Caco-2 (cell line): Measurements from ENCODE around the gene ZKSCAN3. TPM values are rescaled to one million over a fixed set of nuclear protein-coding genes. Genes with fewer than 3 reads are reported as not detected.
A peak's percentile ranks its signal among the peaks of the same experiment; 100 is the strongest.

Experiments
- BruUV-seq: library from RNA; stranded (reverse); fragments of 400-500 nt; replicated peaks from 2 replicates; lab custom pipeline; 2021; lab: Mats Ljungman, UMichigan
- CTCF ChIA-PET: fragments of 300-600 bp; sonication (Branson Sonifier 250); formaldehyde crosslinking; loops from one replicate; lab custom pipeline; 2022; ENCODE audit warnings: antibody characterized with exemption; lab: Charles Lee
- POLR2A ChIA-PET: fragments of 300-600 bp; sonication (Branson Sonifier 250); formaldehyde crosslinking; loops from one replicate; lab custom pipeline; 2022; ENCODE audit warnings: antibody characterized with exemption; lab: Charles Lee
- DNase-seq, 2 experiments: peaks; one replicate each; pipeline versions ENCODE4 v3.0.0 to v3.0.0-alpha.2; 2020 to 2022
- H3K27me3 ChIP-seq: replicated peaks from 2 replicates; pipeline ENCODE4 v1.6.0; 2011; ENCODE audit warnings: low read length; ENCODE audit not compliant: control insufficient read depth, insufficient read depth
- H3K36me3 ChIP-seq: 2 replicates; pipeline ENCODE4 v1.5.1; 2011; ENCODE audit warnings: low read length; ENCODE audit not compliant: control insufficient read depth, insufficient read depth
- H3K4me1 ChIP-seq: fragments of 250-450 bp; sonication (Bioruptor Pico); 2 replicates; pipeline ENCODE4 v1.5.1; 2020; ENCODE audit warnings: mild to moderate bottlenecking
- H3K4me3 ChIP-seq: 2 replicates; pipeline ENCODE4 v1.5.1; 2011; ENCODE audit warnings: low read depth, mild to moderate bottlenecking, control low read depth, low read length
- H3K9me3 ChIP-seq: fragments of 250-450 bp; sonication (Bioruptor Pico); 2 replicates; pipeline ENCODE4 v1.5.1; 2020; ENCODE audit warnings: mild to moderate bottlenecking, moderate library complexity
- H3K27ac Mint-ChIP-seq: one replicate; pipeline ENCODE4 v1.8.0; 2022; ENCODE audit warnings: mixed read lengths; ENCODE audit not compliant: unreplicated experiment
- H3K27me3 Mint-ChIP-seq: one replicate; pipeline ENCODE4 v1.8.0; 2022; ENCODE audit warnings: mixed read lengths; ENCODE audit not compliant: insufficient read depth, unreplicated experiment
- H3K36me3 Mint-ChIP-seq: one replicate; pipeline ENCODE4 v1.8.0; 2022; ENCODE audit warnings: mild to moderate bottlenecking, mixed read lengths; ENCODE audit not compliant: insufficient read depth, unreplicated experiment
- H3K4me1 Mint-ChIP-seq: one replicate; pipeline ENCODE4 v1.8.0; 2022; ENCODE audit warnings: low read depth, mixed read lengths; ENCODE audit not compliant: unreplicated experiment
- H3K4me3 Mint-ChIP-seq: one replicate; pipeline ENCODE4 v1.8.0; 2022; ENCODE audit warnings: mild to moderate bottlenecking, moderate library complexity, mixed read lengths; ENCODE audit not compliant: unreplicated experiment
- H3K9me3 Mint-ChIP-seq: one replicate; pipeline ENCODE4 v1.8.0; 2022; ENCODE audit warnings: mixed read lengths; ENCODE audit not compliant: unreplicated experiment
- intact Hi-C: fragments of 100-400 bp; cut with micrococcal nuclease; formaldehyde crosslinking; loops from one replicate; pipeline ENCODE4 v1.10.0; 2022; ENCODE audit not compliant: unreplicated experiment
- total RNA-seq: library from RNA; stranded (reverse); gene quantifications from 2 replicates; pipeline ENCODE4 v1.2.3, GENCODE V29; 2022
- TF ChIP-seq, protein P1 (sequence below), 2 experiments: fragments of 200-600 bp in 1 of 2; IDR thresholded peaks; 1 replicate in 1 of 2; 2 replicates in 1 of 2; pipeline versions ENCODE4 v1.5.1 to v1.8.0; 2011 to 2022; ENCODE audit warnings: antibody characterized with exemption in 1 of 2, control low read depth in 1 of 2, inconsistent platforms in 1 of 2, low read depth in 1 of 2, low read length in 1 of 2, mild to moderate bottlenecking in 1 of 2, moderate library complexity in 1 of 2; ENCODE audit not compliant: insufficient read depth in 1 of 2, severe bottlenecking in 1 of 2, unreplicated experiment in 1 of 2

ZKSCAN3 gene
- total RNA-seq, 1 experiment from 2014 or later, result 4.3 TPM

DNA sequence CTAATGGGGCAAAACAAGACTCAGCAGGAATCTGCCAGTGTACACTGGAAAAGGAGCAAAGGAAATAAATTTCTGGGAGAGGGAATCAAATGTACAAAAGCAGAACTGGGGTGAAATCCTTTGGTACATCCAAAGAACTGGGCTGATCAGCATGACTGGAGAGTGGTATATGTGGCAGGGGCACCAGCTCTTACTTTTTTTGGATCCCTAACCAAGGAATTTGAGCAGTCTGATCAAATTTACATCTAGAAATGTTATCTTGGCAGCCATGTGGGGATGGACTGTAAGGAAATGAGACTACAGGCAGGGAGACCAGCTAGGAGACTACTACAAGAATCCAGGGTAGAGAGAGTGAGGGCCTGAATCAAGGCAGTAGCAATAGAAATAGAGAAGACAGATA is 12.6 kb upstream of the ZKSCAN3 start:
- Histone ChIP-seq H3K4me1 (no peaks in the 10 kb centered on the region; the same call in 1 of the 2 replicates), H3K9me3 (no peaks in the 10 kb centered on the region), H3K27me3 (no peaks in the 10 kb centered on the region), H3K36me3 (no peaks in the 10 kb centered on the region), H3K4me3 (peak overlapping the region; percentile 54)
- ChIA-PET POLR2A (interaction anchor here (0.8 to 2.0 kb wide), 4 partner anchors 11 to 118 kb away, joined by 3 to 17 read pairs (median 6); no protein-coding TSS in a partner anchor), CTCF (interaction anchor here (2.5 kb wide), 1 partner anchor 19 kb away, joined by 16 read pairs; no protein-coding TSS in a partner anchor)
- no peaks in the 10 kb centered on the region for H3K36me3 Mint-ChIP-seq
- BruUV-seq, result no TSS peak
- no peak for DNase-seq
- peaks cover 16% of the 10 kb centered on the region for H3K4me1 Mint-ChIP-seq
- TF ChIP-seq, protein P1, sequence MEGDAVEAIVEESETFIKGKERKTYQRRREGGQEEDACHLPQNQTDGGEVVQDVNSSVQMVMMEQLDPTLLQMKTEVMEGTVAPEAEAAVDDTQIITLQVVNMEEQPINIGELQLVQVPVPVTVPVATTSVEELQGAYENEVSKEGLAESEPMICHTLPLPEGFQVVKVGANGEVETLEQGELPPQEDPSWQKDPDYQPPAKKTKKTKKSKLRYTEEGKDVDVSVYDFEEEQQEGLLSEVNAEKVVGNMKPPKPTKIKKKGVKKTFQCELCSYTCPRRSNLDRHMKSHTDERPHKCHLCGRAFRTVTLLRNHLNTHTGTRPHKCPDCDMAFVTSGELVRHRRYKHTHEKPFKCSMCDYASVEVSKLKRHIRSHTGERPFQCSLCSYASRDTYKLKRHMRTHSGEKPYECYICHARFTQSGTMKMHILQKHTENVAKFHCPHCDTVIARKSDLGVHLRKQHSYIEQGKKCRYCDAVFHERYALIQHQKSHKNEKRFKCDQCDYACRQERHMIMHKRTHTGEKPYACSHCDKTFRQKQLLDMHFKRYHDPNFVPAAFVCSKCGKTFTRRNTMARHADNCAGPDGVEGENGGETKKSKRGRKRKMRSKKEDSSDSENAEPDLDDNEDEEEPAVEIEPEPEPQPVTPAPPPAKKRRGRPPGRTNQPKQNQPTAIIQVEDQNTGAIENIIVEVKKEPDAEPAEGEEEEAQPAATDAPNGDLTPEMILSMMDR (IDR thresholded peaks at IDR 0.05; ENCODE audit: insufficient read depth in 1 of 2, low read depth in 1 of 2, low read length in 1 of 2, severe bottlenecking in 1 of 2, unreplicated experiment in 1 of 2), result no peak
- no peak overlapping the region for H3K4me3 Mint-ChIP-seq
- no peak overlapping the region for H3K27ac Mint-ChIP-seq
- H3K9me3 Mint-ChIP-seq, result peaks cover 9% of the 10 kb centered on the region
- intact Hi-C loops, result loop anchor here (5.0 kb wide), 2 partner anchors 55 to 445 kb away; partner anchors contain the start of gene PGBD1
- peaks cover 2% of the 10 kb centered on the region for H3K27me3 Mint-ChIP-seq

DNA sequence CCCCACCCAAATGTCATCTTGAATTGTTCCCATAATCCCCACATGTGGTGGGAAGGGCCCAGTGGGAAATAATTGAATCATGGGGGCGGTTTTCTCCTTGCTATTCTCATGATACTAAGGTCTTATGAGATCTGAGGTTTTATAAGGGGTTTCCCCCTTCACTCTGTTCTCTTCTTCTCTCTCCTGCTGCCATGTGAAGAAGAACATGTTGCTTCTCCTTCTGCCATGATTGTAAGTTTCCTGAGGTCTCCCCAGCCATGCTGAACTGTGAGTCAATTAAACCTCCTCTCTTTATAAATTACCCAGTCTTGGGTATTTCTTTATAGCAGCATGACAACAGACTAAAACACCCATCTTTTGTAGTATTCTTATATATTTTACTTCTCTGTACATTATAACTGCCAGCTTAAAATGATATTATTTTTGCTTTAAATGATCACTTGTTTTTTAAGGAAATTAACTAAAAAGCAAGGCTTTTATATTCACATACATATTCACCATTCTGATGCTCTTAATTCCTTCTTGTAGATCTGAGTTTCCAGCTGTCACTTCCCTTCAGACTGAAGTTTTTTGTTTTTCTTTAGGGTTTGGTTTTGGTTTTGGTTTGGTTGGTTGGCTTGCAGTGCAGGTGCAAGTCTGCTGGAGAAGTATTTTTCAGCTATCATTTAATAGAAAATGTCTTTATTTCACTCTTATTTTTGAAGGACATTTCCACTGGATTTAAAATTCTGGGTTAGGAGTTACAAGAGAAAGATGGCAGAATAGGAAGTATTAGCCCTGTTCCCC is 9.2 kb upstream of the ZKSCAN3 start:
- POLR2A ChIA-PET, result no interaction called here
- no peaks in the 10 kb centered on the region; the same call in 1 of the 2 replicates for H3K4me1 ChIP-seq
- H3K36me3 ChIP-seq, result no peaks in the 10 kb centered on the region
- Mint-ChIP-seq H3K27ac (no peak overlapping the region), H3K36me3 (no peaks in the 10 kb centered on the region), H3K9me3 (peaks cover 9% of the 10 kb centered on the region), H3K4me3 (no peak overlapping the region), H3K27me3 (peaks cover 2% of the 10 kb centered on the region), H3K4me1 (no peaks in the 10 kb centered on the region)
- CTCF ChIA-PET, result no interaction called here
- TF ChIP-seq, protein P1 (IDR thresholded peaks at IDR 0.05; ENCODE audit: insufficient read depth in 1 of 2, low read depth in 1 of 2, low read length in 1 of 2, severe bottlenecking in 1 of 2, unreplicated experiment in 1 of 2), result no peak
- no peaks in the 10 kb centered on the region for H3K27me3 ChIP-seq
- intact Hi-C loops, result no loop called here
- no peak for DNase-seq
- no peaks in the 10 kb centered on the region for H3K9me3 ChIP-seq
- no TSS peak for BruUV-seq
- H3K4me3 ChIP-seq, result no peak overlapping the region

DNA sequence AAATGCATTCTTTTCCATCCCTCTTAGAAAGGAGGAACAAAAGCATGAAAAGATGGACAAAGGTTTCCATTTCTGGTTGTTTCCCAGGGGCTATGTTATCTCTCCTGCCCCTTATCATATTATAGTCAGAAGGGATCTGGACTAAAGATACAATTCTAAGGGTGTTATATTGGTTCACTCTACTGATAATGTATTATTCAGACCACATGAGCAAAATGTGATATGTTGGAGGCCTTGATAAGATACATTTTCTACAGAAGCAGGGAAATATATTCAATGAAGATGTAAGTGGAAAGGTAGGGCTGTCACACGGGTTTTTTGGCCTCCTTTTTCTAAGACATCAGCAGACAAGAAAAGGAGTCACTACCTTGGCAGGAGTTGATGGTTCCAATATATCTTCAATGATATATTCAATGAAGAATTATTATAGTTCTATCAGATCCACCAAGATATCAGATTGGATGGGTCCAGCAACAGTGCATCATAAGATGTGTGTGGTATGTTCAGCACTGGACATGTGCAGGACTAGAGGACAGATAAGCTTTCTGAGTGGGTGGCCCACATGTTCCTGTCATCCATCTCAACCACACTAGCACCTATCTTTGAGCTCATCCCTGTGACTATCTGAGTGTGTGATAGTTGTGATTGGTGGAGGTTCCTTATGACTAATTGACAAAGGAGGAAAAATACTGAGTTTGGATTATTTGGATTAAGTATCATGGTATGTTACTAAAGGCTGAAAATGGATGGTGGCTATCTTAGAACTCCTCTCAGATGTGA is 5.7 kb upstream of the ZKSCAN3 start:
- no peaks in the 10 kb centered on the region for H3K27me3 ChIP-seq
- DNase-seq, result no peak
- no peaks in the 10 kb centered on the region for H3K9me3 ChIP-seq
- no peak overlapping the region for H3K27ac Mint-ChIP-seq
- peaks cover 5% of the 10 kb centered on the region for H3K27me3 Mint-ChIP-seq
- no peaks in the 10 kb centered on the region for H3K4me1 Mint-ChIP-seq
- peaks cover 9% of the 10 kb centered on the region for H3K9me3 Mint-ChIP-seq
- intact Hi-C loops, result no loop called here
- TF ChIP-seq, protein P1 (IDR thresholded peaks at IDR 0.05; ENCODE audit: insufficient read depth in 1 of 2, low read depth in 1 of 2, low read length in 1 of 2, severe bottlenecking in 1 of 2, unreplicated experiment in 1 of 2), result no peak
- no TSS peak for BruUV-seq
- ChIA-PET POLR2A (no interaction called here), CTCF (no interaction called here)
- H3K4me3 ChIP-seq, result no peak overlapping the region
- no peaks in the 10 kb centered on the region for H3K36me3 ChIP-seq
- H3K4me1 ChIP-seq, result no peaks in the 10 kb centered on the region
- no peak overlapping the region for H3K4me3 Mint-ChIP-seq
- H3K36me3 Mint-ChIP-seq, result no peaks in the 10 kb centered on the region
